Activated T-cell treated with anti-CD3 and anti-CD28 coated beads, Interleukin-2, amount 50 U/mL, for 24 hours (primary cell): ENCODE data around the gene TLE5.

ENCODE experiments used
- DNase-seq: peaks from one replicate; pipeline ENCODE4 v3.0.0-alpha.2; 2020
- H3K27ac Mint-ChIP-seq: 2 replicates; pipeline ENCODE4 v1.8.0; 2020; ENCODE audit warnings: mild to moderate bottlenecking, mixed read lengths
- H3K27me3 Mint-ChIP-seq: 2 replicates; pipeline ENCODE4 v1.8.0; 2020; ENCODE audit warnings: mixed read lengths
- H3K36me3 Mint-ChIP-seq: 2 replicates; pipeline ENCODE4 v1.8.0; 2020; ENCODE audit warnings: low read depth, mixed read lengths
- H3K4me1 Mint-ChIP-seq: 2 replicates; pipeline ENCODE4 v1.8.0; 2020; ENCODE audit warnings: low read depth, mixed read lengths
- H3K4me3 Mint-ChIP-seq: 2 replicates; pipeline ENCODE4 v1.8.0; 2020; ENCODE audit warnings: mild to moderate bottlenecking, moderate library complexity, mixed read lengths
- H3K9me3 Mint-ChIP-seq: 2 replicates; pipeline ENCODE4 v1.8.0; 2020; ENCODE audit warnings: mixed read lengths

TLE5 gene

GRCh38 chr19:3062165-3063105, at the start of gene TLE5:
TSS of gene TLE5 (minus strand) at chr19:3062495. CDS start at chr19:3062200, 295 bp downstream.
- H3K27ac Mint-ChIP-seq = peak within 1 kb of the TSS; percentile 98
- H3K9me3 Mint-ChIP-seq = no peaks in the 10 kb centered on the region
- peaks cover 52% of the 10 kb centered on the region for H3K4me1 Mint-ChIP-seq
- DNase-seq = peak; percentile 84
- H3K4me3 Mint-ChIP-seq = peak within 1 kb of the TSS; percentile 88
- H3K27me3 Mint-ChIP-seq = no peaks in the 10 kb centered on the region
- H3K36me3 Mint-ChIP-seq = peaks cover 39% of the 10 kb centered on the region

- Mint-ChIP-seq H3K36me3 (no peaks in the 10 kb centered on the region), H3K27me3 (no peaks in the 10 kb centered on the region), H3K4me3 (no peak overlapping the region), H3K27ac (no peak overlapping the region), H3K4me1 (peaks cover 15% of the 10 kb centered on the region), H3K9me3 (no peaks in the 10 kb centered on the region)
- no peak for DNase-seq
These were observed 49.4 kb upstream of the TLE5 start for GRCh38 chr19:3111586-3112247.

GRCh38 chr19:3110126-3110825, 48.0 kb upstream of the TLE5 start:
- no peak for DNase-seq
- peaks cover 15% of the 10 kb centered on the region for H3K4me1 Mint-ChIP-seq
- no peaks in the 10 kb centered on the region for H3K9me3 Mint-ChIP-seq
- H3K4me3 Mint-ChIP-seq = no peak overlapping the region
- H3K27ac Mint-ChIP-seq = no peak overlapping the region
- no peaks in the 10 kb centered on the region for H3K27me3 Mint-ChIP-seq
- H3K36me3 Mint-ChIP-seq = no peaks in the 10 kb centered on the region

GRCh38 chr19:3109491-3109890, 47.2 kb upstream of the TLE5 start:
- peaks cover 15% of the 10 kb centered on the region for H3K4me1 Mint-ChIP-seq
- no peak for DNase-seq
- no peak overlapping the region for H3K27ac Mint-ChIP-seq
- no peak overlapping the region for H3K4me3 Mint-ChIP-seq
- H3K27me3 Mint-ChIP-seq = no peaks in the 10 kb centered on the region
- no peaks in the 10 kb centered on the region for H3K36me3 Mint-ChIP-seq
- no peaks in the 10 kb centered on the region for H3K9me3 Mint-ChIP-seq

GRCh38 chr19:3108775-3109174, 46.5 kb upstream of the TLE5 start:
- Mint-ChIP-seq H3K36me3 (no peaks in the 10 kb centered on the region), H3K4me3 (no peak overlapping the region), H3K27me3 (no peaks in the 10 kb centered on the region), H3K9me3 (no peaks in the 10 kb centered on the region), H3K27ac (peak overlapping the region; percentile 57), H3K4me1 (peaks cover 19% of the 10 kb centered on the region)
- DNase-seq = peak; percentile 81

- Mint-ChIP-seq H3K27ac (no peak overlapping the region), H3K36me3 (no peaks in the 10 kb centered on the region), H3K27me3 (no peaks in the 10 kb centered on the region), H3K4me1 (peaks cover 21% of the 10 kb centered on the region), H3K9me3 (no peaks in the 10 kb centered on the region), H3K4me3 (no peak overlapping the region)
- no peak for DNase-seq
These were observed 45.4 kb upstream of the TLE5 start for GRCh38 chr19:3107658-3108057.

GRCh38 chr19:3106509-3107141, 44.3 kb upstream of the TLE5 start:
- Mint-ChIP-seq H3K4me3 (no peak overlapping the region), H3K4me1 (peaks cover 21% of the 10 kb centered on the region), H3K36me3 (no peaks in the 10 kb centered on the region), H3K27ac (no peak overlapping the region), H3K9me3 (no peaks in the 10 kb centered on the region), H3K27me3 (no peaks in the 10 kb centered on the region)
- DNase-seq = no peak

- peaks cover 21% of the 10 kb centered on the region for H3K4me1 Mint-ChIP-seq
These were observed 43.6 kb upstream of the TLE5 start for GRCh38 chr19:3105641-3106508.

GRCh38 chr19:3104708-3104983, 42.4 kb upstream of the TLE5 start:
- DNase-seq = no peak
- Mint-ChIP-seq H3K4me1 (peaks cover 19% of the 10 kb centered on the region), H3K4me3 (no peak overlapping the region), H3K27ac (no peak overlapping the region), H3K36me3 (no peaks in the 10 kb centered on the region), H3K9me3 (no peaks in the 10 kb centered on the region), H3K27me3 (peaks cover 2% of the 10 kb centered on the region)

More at GRCh38 chr19:3105641-3106508, 43.6 kb upstream of the TLE5 start:
- Mint-ChIP-seq H3K27ac (no peak overlapping the region), H3K36me3 (no peaks in the 10 kb centered on the region), H3K27me3 (no peaks in the 10 kb centered on the region), H3K4me3 (no peak overlapping the region), H3K9me3 (no peaks in the 10 kb centered on the region)
- no peak for DNase-seq

GRCh38 chr19:3102239-3103140, 40.2 kb upstream of the TLE5 start:
- no peak overlapping the region for H3K4me3 Mint-ChIP-seq
- H3K9me3 Mint-ChIP-seq = no peaks in the 10 kb centered on the region
- H3K36me3 Mint-ChIP-seq = no peaks in the 10 kb centered on the region
- H3K27me3 Mint-ChIP-seq = peaks cover 7% of the 10 kb centered on the region
- peaks cover 17% of the 10 kb centered on the region for H3K4me1 Mint-ChIP-seq
- no peak for DNase-seq
- H3K27ac Mint-ChIP-seq = no peak overlapping the region

GRCh38 chr19:3100747-3101730, 38.7 kb upstream of the TLE5 start:
- H3K4me3 Mint-ChIP-seq = no peak overlapping the region

GRCh38 chr19:3100331-3100730, 38.0 kb upstream of the TLE5 start:
- peaks cover 11% of the 10 kb centered on the region for H3K27me3 Mint-ChIP-seq
- peaks cover 30% of the 10 kb centered on the region for H3K4me1 Mint-ChIP-seq
- no peak overlapping the region for H3K4me3 Mint-ChIP-seq
- no peaks in the 10 kb centered on the region for H3K36me3 Mint-ChIP-seq
- H3K27ac Mint-ChIP-seq = no peak overlapping the region
- DNase-seq = no peak
- H3K9me3 Mint-ChIP-seq = no peaks in the 10 kb centered on the region

More at GRCh38 chr19:3100747-3101730, 38.7 kb upstream of the TLE5 start:
- Mint-ChIP-seq H3K27me3 (peaks cover 7% of the 10 kb centered on the region), H3K27ac (no peak overlapping the region), H3K36me3 (no peaks in the 10 kb centered on the region), H3K4me1 (peaks cover 23% of the 10 kb centered on the region), H3K9me3 (no peaks in the 10 kb centered on the region)
- no peak for DNase-seq
